Liver (tissue), 9 donors: ENCODE data around the gene VEGFB. TPM values are rescaled to one million over a fixed set of nuclear protein-coding genes. Genes with fewer than 3 reads are reported as not detected.
A peak's percentile ranks its signal among the peaks of the same experiment; 100 is the strongest.

Experiments used
- DNase-seq: peaks from one replicate; pipeline ENCODE4 v3.0.0-alpha.2; 2017; ENCODE audit warnings: low spot score
- H3K27ac ChIP-seq, 2 donors: one replicate each; pipeline ENCODE4 v1.7.0; 2013; ENCODE audit warnings: inconsistent platforms in 2 of 2, low read length in 2 of 2, control low read depth in 1 of 2, low read depth in 1 of 2, mild to moderate bottlenecking in 1 of 2
- H3K27me3 ChIP-seq, 4 donors: one replicate each; pipeline versions ENCODE4 v1.6.1 to v1.7.0; 2013; ENCODE audit warnings: low read length in 3 of 4, inconsistent platforms in 1 of 4, mild to moderate bottlenecking in 1 of 4, moderate library complexity in 1 of 4; ENCODE audit not compliant: control insufficient read depth in 4 of 4, insufficient read depth in 4 of 4
- H3K36me3 ChIP-seq, 4 donors: one replicate each; pipeline versions ENCODE4 v1.6.1 to v1.7.0; 2013; ENCODE audit warnings: low read length in 3 of 4, mild to moderate bottlenecking in 3 of 4, low read depth in 1 of 4, moderate library complexity in 1 of 4; ENCODE audit not compliant: control insufficient read depth in 4 of 4, insufficient read depth in 3 of 4
- H3K4me1 ChIP-seq, 4 donors: one replicate each; pipeline versions ENCODE4 v1.6.1 to v1.7.0; 2013; ENCODE audit warnings: low read length in 3 of 4, mild to moderate bottlenecking in 3 of 4, moderate library complexity in 1 of 4; ENCODE audit not compliant: control insufficient read depth in 4 of 4, insufficient read depth in 4 of 4
- H3K4me3 ChIP-seq, 3 donors: one replicate each; pipeline versions ENCODE4 v1.6.1 to v1.7.0; 2013; ENCODE audit warnings: low read length in 3 of 3, control low read depth in 1 of 3, low read depth in 1 of 3, mild to moderate bottlenecking in 1 of 3
- H3K9ac ChIP-seq, 2 donors: one replicate each; pipeline ENCODE4 v1.7.0; 2013; ENCODE audit warnings: low read length in 2 of 2, mild to moderate bottlenecking in 2 of 2, moderate library complexity in 2 of 2, control low read depth in 1 of 2, low read depth in 1 of 2
- H3K9me3 ChIP-seq, 4 donors: one replicate each; pipeline versions ENCODE4 v1.6.1 to v1.7.0; 2013; ENCODE audit warnings: low read length in 3 of 4; ENCODE audit not compliant: control insufficient read depth in 4 of 4
- ATF3 ChIP-seq: IDR thresholded peaks from 2 replicates; pipeline ENCODE4 v1.6.1; 2016; ENCODE audit warnings: antibody characterized with exemption
- EGR1 ChIP-seq, 2 donors: IDR thresholded peaks; 2 replicates each; pipeline ENCODE4 v1.6.1; 2016 to 2018; ENCODE audit warnings: antibody characterized with exemption in 2 of 2, low read depth in 2 of 2
- FOXA1 ChIP-seq: IDR thresholded peaks from 2 replicates; pipeline ENCODE4 v1.6.1; 2016; ENCODE audit warnings: antibody characterized with exemption
- FOXA2 ChIP-seq: IDR thresholded peaks from 2 replicates; pipeline ENCODE4 v1.6.1; 2016; ENCODE audit warnings: antibody characterized with exemption
- GABPA ChIP-seq, 2 donors: IDR thresholded peaks in 1 of 2; conservative IDR thresholded peaks in 1 of 2; 2 replicates each; pipeline ENCODE4 v1.6.1; 2016; ENCODE audit warnings: antibody characterized with exemption in 2 of 2, mild to moderate bottlenecking in 1 of 2, moderate library complexity in 1 of 2
- HNF4A ChIP-seq, 2 donors: conservative IDR thresholded peaks; 2 replicates each; pipeline ENCODE4 v1.6.1; 2016; ENCODE audit warnings: antibody characterized with exemption in 2 of 2, mild to moderate bottlenecking in 2 of 2
- HNF4G ChIP-seq: IDR thresholded peaks from 2 replicates; pipeline ENCODE4 v1.6.1; 2016; ENCODE audit warnings: antibody characterized with exemption
- JUND ChIP-seq, 2 donors: IDR thresholded peaks; 2 replicates each; pipeline ENCODE4 v1.6.1; 2016; ENCODE audit warnings: antibody characterized with exemption in 2 of 2
- NR2F2 ChIP-seq: IDR thresholded peaks from 2 replicates; pipeline ENCODE4 v1.6.1; 2016; ENCODE audit warnings: antibody characterized with exemption
- RAD21 ChIP-seq, 2 donors: IDR thresholded peaks; 2 replicates each; pipeline ENCODE4 v1.6.1; 2016; ENCODE audit warnings: antibody characterized with exemption in 2 of 2, mild to moderate bottlenecking in 2 of 2
- REST ChIP-seq: IDR thresholded peaks from 2 replicates; pipeline ENCODE4 v1.6.1; 2016; ENCODE audit warnings: antibody characterized with exemption, mild to moderate bottlenecking
- RXRA ChIP-seq, 2 donors: IDR thresholded peaks; 2 replicates each; pipeline ENCODE4 v1.6.1; 2017 to 2018; ENCODE audit warnings: antibody characterized with exemption in 2 of 2, mild to moderate bottlenecking in 1 of 2
- SP1 ChIP-seq: IDR thresholded peaks from 2 replicates; pipeline ENCODE4 v1.6.1; 2018; ENCODE audit warnings: antibody characterized with exemption, mild to moderate bottlenecking
- TAF1 ChIP-seq: conservative IDR thresholded peaks from 2 replicates; pipeline ENCODE4 v1.6.1; 2016; ENCODE audit warnings: antibody characterized with exemption, mild to moderate bottlenecking
- YY1 ChIP-seq: IDR thresholded peaks from 2 replicates; pipeline ENCODE4 v1.6.1; 2016; ENCODE audit warnings: antibody characterized with exemption, mild to moderate bottlenecking
- ZBTB33 ChIP-seq: IDR thresholded peaks from 2 replicates; pipeline ENCODE4 v1.6.1; 2016; ENCODE audit warnings: antibody characterized with exemption
- WGBS: extraction: QIAGEN DNeasy Blood & Tissue Kit; methylation state at CpG from one replicate; pipeline ENCODE4 v1.1.7; 2013; 5-methylcytosine and 5-hydroxymethylcytosine counted together
- polyA plus RNA-seq, 2 donors: library from polyadenylated mRNA; stranded (reverse) in 1 of 2; unstranded in 1 of 2; fragments of 200-250 nt in 1 of 2; fragments of >200 nt in 1 of 2; fragmentation: Nextera tagmentation in 1 of 2; extraction: Ambion mirVana in 1 of 2; gene quantifications; one replicate each; pipeline versions ENCODE4 v1.2.1 to v1.2.3, GENCODE V29; 2013 to 2015
- total RNA-seq, 2 donors: library from RNA; depleted of rRNA; stranded (reverse); fragments of >200 nt; gene quantifications; one replicate each; pipeline ENCODE4 v1.2.3, GENCODE V29; 2014
- TF ChIP-seq, protein P1 (sequence below): fragments of 150-350 bp; IDR thresholded peaks from 2 replicates; pipeline ENCODE4 v1.5.1; 2017; ENCODE audit warnings: improper control_type of control experiment, low read depth, low read length; ENCODE audit not compliant: missing input control
- TF ChIP-seq, protein P2 (sequence below): IDR thresholded peaks from 2 replicates; pipeline ENCODE4 v1.6.1; 2016; ENCODE audit warnings: antibody characterized with exemption
- donor health status: healthy.
- donor health status: healthy.
- donor health status: healthy.
- donor health status: healthy.
- donor health status: healthy.

Gene VEGFB
- total and polyA plus RNA-seq, 4 donors = 3.6 to 17.3 (median 10.7) TPM

DNA sequence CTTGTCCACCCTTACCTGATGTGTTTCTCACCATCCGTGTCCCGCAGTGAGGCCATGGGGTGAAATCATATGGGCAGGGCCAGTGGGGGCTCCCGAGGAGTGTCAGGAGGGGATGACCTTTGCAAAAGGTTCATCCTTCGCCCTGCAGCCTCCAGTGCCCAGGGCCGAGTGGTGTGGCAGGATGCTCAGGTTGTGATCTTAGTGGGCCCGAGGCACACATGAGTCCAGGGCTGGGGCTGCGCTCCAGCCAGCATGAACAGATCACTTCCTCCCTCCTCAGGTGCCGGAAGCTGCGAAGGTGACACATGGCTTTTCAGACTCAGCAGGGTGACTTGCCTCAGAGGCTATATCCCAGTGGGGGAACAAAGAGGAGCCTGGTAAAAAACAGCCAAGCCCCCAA lies 3.7 kb downstream of the VEGFB start:
- H3K27me3 ChIP-seq = no peaks in the 10 kb centered on the region
- TF ChIP-seq SP1 = no peak
- no peak for TF ChIP-seq HNF4G
- no peak for TF ChIP-seq REST
- TF ChIP-seq, protein P1, sequence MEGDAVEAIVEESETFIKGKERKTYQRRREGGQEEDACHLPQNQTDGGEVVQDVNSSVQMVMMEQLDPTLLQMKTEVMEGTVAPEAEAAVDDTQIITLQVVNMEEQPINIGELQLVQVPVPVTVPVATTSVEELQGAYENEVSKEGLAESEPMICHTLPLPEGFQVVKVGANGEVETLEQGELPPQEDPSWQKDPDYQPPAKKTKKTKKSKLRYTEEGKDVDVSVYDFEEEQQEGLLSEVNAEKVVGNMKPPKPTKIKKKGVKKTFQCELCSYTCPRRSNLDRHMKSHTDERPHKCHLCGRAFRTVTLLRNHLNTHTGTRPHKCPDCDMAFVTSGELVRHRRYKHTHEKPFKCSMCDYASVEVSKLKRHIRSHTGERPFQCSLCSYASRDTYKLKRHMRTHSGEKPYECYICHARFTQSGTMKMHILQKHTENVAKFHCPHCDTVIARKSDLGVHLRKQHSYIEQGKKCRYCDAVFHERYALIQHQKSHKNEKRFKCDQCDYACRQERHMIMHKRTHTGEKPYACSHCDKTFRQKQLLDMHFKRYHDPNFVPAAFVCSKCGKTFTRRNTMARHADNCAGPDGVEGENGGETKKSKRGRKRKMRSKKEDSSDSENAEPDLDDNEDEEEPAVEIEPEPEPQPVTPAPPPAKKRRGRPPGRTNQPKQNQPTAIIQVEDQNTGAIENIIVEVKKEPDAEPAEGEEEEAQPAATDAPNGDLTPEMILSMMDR = no peak
- no peak for TF ChIP-seq ATF3
- DNase-seq = no peak
- 67% methylated on average over 9 of the region's 9 CpGs for WGBS
- peak overlapping the region; percentile 58 to 64 for H3K27ac ChIP-seq
- no peak overlapping the region for H3K9ac ChIP-seq
- peaks cover 27 to 58% (median 43%) of the 10 kb centered on the region in 4 donors for H3K4me1 ChIP-seq
- H3K4me3 ChIP-seq = no peak overlapping the region
- H3K36me3 ChIP-seq = no peaks in the 10 kb centered on the region
- H3K9me3 ChIP-seq = no peaks in the 10 kb centered on the region

- Histone ChIP-seq H3K9me3 (no peaks in the 10 kb centered on the region), H3K9ac (no peak overlapping the region), H3K4me3 (no peak overlapping the region), H3K36me3 (peaks cover 0 to 5% (median 4%) of the 10 kb centered on the region in 4 donors), H3K27ac (peak overlapping the region in 1 of 2 donors; percentile 37), H3K27me3 (no peaks in the 10 kb centered on the region), H3K4me1 (peaks cover 27 to 59% (median 40%) of the 10 kb centered on the region in 4 donors)
- TF ChIP-seq JUND (IDR thresholded peaks at IDR 0.05) (no peak), EGR1 (IDR thresholded peaks at IDR 0.05; ENCODE audit: low read depth in 2 of 2) (no peak), FOXA1 (no peak), HNF4A (conservative IDR thresholded peaks at IDR 0.05) (no peak), HNF4G (no peak), REST (no peak), SP1 (no peak), ZBTB33 (no peak), FOXA2 (no peak), ATF3 (no peak), RXRA (IDR thresholded peaks at IDR 0.05) (no peak), RAD21 (IDR thresholded peaks at IDR 0.05) (no peak), GABPA (IDR thresholded peaks at IDR 0.05 in 1 of 2, conservative IDR thresholded peaks at IDR 0.05 in 1 of 2) (no peak), YY1 (no peak), TAF1 (no peak), NR2F2 (no peak)
- TF ChIP-seq, protein P2, sequence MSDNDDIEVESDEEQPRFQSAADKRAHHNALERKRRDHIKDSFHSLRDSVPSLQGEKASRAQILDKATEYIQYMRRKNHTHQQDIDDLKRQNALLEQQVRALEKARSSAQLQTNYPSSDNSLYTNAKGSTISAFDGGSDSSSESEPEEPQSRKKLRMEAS = no peak
- TF ChIP-seq, protein P1 = no peak
- no peak for DNase-seq
- 84% methylated on average over 5 of the region's 5 CpGs for WGBS
Observed at GRCh38 chr11:64238999-64239398, 4.6 kb downstream of the VEGFB start.
